GM12801 (cell line): Measurements from ENCODE around the gene BNIP1.

Experiments used
- TF ChIP-seq, protein P1 (sequence below): IDR thresholded peaks from one replicate; pipeline ENCODE4 v1.5.1; 2011; ENCODE audit warnings: control low read depth; ENCODE audit not compliant: insufficient read length; ENCODE audit errors: extremely low read depth

The BNIP1 gene

DNA sequence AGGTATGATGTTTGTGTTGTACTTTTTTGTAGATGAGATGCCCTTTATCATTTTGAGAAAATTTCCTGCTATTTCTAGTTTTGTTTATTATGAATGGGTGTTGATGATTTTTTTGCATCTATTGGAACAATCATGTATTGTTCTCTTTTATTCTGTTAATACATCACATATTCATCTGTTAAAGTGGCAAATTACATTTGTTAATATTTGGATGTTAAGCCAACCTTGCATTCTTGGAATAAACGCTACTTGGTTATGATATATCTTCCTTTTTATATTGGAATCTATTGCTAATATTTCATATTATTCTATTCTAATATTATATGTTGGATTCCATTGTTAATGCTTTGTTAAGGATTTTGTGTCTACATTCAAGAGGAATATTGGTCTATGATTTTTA is 24.6 kb upstream of the BNIP1 start:
- TF ChIP-seq, protein P1, sequence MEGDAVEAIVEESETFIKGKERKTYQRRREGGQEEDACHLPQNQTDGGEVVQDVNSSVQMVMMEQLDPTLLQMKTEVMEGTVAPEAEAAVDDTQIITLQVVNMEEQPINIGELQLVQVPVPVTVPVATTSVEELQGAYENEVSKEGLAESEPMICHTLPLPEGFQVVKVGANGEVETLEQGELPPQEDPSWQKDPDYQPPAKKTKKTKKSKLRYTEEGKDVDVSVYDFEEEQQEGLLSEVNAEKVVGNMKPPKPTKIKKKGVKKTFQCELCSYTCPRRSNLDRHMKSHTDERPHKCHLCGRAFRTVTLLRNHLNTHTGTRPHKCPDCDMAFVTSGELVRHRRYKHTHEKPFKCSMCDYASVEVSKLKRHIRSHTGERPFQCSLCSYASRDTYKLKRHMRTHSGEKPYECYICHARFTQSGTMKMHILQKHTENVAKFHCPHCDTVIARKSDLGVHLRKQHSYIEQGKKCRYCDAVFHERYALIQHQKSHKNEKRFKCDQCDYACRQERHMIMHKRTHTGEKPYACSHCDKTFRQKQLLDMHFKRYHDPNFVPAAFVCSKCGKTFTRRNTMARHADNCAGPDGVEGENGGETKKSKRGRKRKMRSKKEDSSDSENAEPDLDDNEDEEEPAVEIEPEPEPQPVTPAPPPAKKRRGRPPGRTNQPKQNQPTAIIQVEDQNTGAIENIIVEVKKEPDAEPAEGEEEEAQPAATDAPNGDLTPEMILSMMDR: no peak

DNA sequence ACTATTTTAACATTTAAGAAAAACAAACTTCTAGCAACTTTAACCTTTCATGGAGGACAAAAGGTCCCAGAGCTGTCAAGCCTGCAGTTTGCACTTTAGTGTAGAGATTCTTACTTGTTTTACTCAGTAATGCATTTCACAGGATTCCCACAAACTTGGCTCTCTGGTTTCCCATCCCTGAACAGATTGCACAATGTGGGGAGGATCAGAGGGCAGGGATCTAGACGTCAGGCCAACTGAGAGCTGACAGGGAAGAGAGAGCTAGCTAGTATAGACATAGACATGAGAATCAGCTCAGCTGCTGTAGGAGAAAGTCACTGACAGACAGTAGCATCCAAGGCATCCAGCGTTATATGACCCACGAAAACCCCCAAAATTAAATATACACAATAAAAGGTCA is 20.9 kb upstream of the BNIP1 start:
- TF ChIP-seq, protein P1: no peak

DNA sequence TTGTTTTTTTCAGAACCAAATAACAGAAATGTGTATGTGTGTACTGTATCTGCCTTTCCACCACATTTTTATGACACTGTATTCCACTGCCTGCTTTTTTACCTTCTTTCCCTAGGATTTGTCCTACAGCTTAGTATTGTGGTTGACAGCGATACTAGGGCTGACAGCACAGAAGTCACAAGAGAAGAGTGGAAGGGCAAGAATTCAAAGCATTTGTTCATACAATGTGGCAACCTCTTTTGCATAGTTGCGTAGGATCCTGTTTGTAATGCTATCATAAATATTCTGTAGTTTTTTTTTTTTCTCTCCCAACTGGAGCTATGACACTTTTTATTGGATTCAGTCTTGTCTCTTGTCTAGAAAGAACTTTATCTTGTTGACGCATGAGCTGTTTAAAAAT is 5.6 kb upstream of the BNIP1 start:
- TF ChIP-seq, protein P1: no peak

DNA sequence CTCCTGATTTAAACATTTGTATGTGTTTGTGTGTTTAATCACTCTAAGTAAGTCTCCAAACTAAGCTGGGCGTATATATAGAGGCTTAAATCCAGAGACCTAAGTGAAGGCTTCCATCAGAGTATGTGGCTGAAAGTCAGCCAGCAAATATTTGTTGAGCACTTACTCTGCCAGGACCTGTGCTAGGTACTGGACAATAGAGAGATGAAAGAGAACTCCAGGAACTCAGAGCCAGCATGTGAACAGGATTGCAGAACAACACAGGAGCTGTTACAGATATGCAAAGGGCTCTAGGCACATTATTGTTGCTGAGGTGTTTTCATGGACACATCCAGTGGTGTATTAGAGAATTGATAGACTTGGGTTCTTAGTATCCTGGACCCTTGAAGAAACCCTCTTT is 4.7 kb upstream of the BNIP1 start:
- TF ChIP-seq, protein P1: no peak

DNA sequence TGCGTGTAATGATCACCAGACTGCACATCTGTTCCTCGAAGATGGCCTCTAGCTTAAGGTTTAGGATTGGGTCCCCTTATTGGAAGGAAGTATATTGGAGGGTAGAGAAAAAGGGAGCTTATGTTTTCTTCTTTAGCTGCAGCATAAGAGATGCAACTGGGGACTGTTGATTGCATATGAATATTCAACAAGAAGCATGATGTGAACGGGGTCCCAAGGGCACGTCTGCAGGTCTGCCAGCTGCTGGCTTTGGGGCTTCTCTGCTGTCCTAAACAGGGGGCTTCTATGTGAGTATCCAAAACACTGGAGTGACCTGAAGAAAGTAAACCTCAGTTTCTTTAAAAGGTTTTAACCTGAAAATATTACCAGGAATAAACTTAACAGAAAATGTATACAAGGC is 3.6 kb upstream of the BNIP1 start:
- TF ChIP-seq, protein P1: no peak

DNA sequence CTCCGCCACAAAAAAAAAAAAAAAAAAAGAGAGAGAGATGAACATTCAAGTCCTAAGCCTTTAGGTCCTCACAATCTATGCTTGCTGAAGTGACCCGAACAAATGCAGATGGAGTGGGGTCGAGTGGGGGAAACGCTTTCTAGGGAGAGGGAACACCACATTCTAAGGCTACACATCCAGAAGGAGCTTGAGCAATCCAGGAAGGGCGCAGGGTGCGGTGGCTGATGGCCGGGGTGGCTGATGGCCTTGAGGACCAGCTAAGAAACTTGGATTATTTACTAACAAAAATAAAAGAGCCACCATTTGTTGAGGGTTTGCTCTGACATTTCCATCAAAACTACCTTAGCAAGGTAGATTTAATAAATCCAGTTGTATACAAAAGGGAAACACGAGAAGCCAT is 764 bp upstream of the BNIP1 start:
- TF ChIP-seq, protein P1: no peak

DNA sequence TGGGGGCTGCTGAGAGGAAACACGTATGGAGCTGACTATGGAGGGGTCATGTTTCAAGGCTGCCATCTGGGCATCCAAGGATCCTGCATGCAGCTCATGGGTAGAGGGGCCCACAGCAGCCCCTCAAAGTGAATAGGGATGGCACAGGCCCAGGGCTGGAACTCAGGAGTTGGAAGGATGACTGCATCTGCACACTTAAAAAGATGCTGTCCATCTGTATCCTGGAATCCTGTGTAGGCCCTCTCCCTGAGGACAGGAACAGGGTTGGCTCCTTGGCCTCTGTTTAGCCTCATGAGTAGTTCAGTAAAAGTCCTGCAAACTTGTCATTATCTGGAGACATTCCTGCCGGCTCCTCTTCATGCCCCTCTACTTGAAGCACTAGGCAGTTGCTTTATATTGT is 4.0 kb downstream of the BNIP1 start:
- TF ChIP-seq, protein P1: no peak

DNA sequence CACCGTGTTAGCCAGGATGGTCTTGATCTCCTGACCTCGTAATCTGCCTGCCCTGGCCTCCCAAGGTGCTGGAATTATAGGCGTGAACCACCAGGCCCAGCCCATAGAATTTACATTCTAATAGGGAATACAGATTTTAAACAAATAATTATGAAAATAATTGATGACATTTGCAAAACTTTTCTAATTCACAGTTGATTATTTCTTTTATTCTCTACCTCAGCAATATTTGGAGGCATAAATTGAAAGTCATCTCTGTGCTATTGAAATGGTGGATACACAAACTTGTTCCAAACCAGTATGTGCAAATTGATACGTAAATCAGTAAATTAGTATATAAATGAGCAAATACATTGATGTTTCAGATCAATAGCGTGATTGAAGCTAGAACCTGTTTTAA is 8.2 kb downstream of the BNIP1 start:
- TF ChIP-seq, protein P1: no peak
